ENCODE results near the gene GHR. TPM values are rescaled to one million over a fixed set of nuclear protein-coding genes. Genes with fewer than 3 reads are reported as not detected.

Gene GHR
- total and polyA plus RNA-seq, 10 donors, result 0.42 to 11.5 (median 5.1) TPM

- intact Hi-C loops (cut with DNase I; ENCODE audit: low total_unique reads), result no loop called here
- no peaks in the 10 kb centered on the region for H3K27me3 ChIP-seq (replicated peaks in 1 of 7)
- no peaks in the 10 kb centered on the region for H3K4me1 ChIP-seq
- no peak overlapping the region for H3K4me3 ChIP-seq
- no peak for DNase-seq
- no peak overlapping the region for H3K27ac ChIP-seq
- H3K36me3 ChIP-seq, result no peaks in the 10 kb centered on the region
- WGBS, 5 donors, result 63 to 89% (median 73%) methylated on average over 5 of the region's 5 CpGs
- TF ChIP-seq CTCF (IDR thresholded peaks at IDR 0.05 in 8 of 11, conservative IDR thresholded peaks at IDR 0.05 in 3 of 11), result no peak
- TF ChIP-seq POLR2A (IDR thresholded peaks at IDR 0.05), result no peak
- no peak for TF ChIP-seq POLR2AphosphoS5 (IDR thresholded peaks at IDR 0.05)
- H3K9me3 ChIP-seq, result no peaks in the 10 kb centered on the region
Observed at GRCh38 chr5:42751044-42751443, 327.8 kb downstream of the GHR start.

- TF ChIP-seq POLR2AphosphoS5 (IDR thresholded peaks at IDR 0.05) (no peak), POLR2A (IDR thresholded peaks at IDR 0.05) (no peak), CTCF (IDR thresholded peaks at IDR 0.05 in 8 of 11, conservative IDR thresholded peaks at IDR 0.05 in 3 of 11) (no peak)
- WGBS, 5 donors, result 84 to 94% (median 90%) methylated on average over 3 of the region's 3 CpGs
- no peak overlapping the region for H3K4me3 ChIP-seq
- intact Hi-C loops (cut with DNase I; ENCODE audit: low total_unique reads), result no loop called here
- peaks cover 0 to 4% (median 0%) of the 10 kb centered on the region in 7 donors for H3K27me3 ChIP-seq (replicated peaks in 1 of 7)
- no peaks in the 10 kb centered on the region for H3K9me3 ChIP-seq
- DNase-seq, result no peak
- H3K4me1 ChIP-seq, result peaks cover 0 to 12% (median 0%) of the 10 kb centered on the region in 6 donors
- no peaks in the 10 kb centered on the region for H3K36me3 ChIP-seq
- H3K27ac ChIP-seq, result no peak overlapping the region
Observed at GRCh38 chr5:42753099-42753498, 329.9 kb downstream of the GHR start.

GRCh38 chr5:42756606-42757601, 333.7 kb downstream of the GHR start, which contains the start of gene CCDC152:
CCDC152 (plus strand) TSS chr5:42756818; CDS start chr5:42759122, 2,304 bp downstream.
- no peaks in the 10 kb centered on the region for H3K9me3 ChIP-seq

More at GRCh38 chr5:42756606-42757601, 333.7 kb downstream of the GHR start, which contains the start of gene CCDC152:
- Histone ChIP-seq H3K4me3 (peak within 1 kb of the TSS; percentile 8 to 62 (median 32)), H3K27ac (no peak within 1 kb of the TSS), H3K4me1 (peaks cover 0 to 12% (median 0%) of the 10 kb centered on the region in 6 donors), H3K36me3 (no peaks in the 10 kb centered on the region), H3K27me3 (replicated peaks in 1 of 7) (peaks cover 0 to 4% (median 0%) of the 10 kb centered on the region in 7 donors)
- WGBS, 5 donors, result 21 to 37% (median 23%) methylated on average over 35 of the region's 35 CpGs
- TF ChIP-seq CTCF (IDR thresholded peaks at IDR 0.05 in 8 of 11, conservative IDR thresholded peaks at IDR 0.05 in 3 of 11) (no peak), POLR2AphosphoS5 (IDR thresholded peaks at IDR 0.05) (no peak), POLR2A (IDR thresholded peaks at IDR 0.05) (no peak)
- DNase-seq, result no peak
- intact Hi-C loops (cut with DNase I; ENCODE audit: low total_unique reads), result no loop called here

Measured in spleen (tissue), 11 donors.